Large intestine (tissue), 3 donors: ENCODE data around the gene ALKBH2. TPM values are rescaled to one million over a fixed set of nuclear protein-coding genes. Genes with fewer than 3 reads are reported as not detected.
"Not testable (repeated sequence)": the region's sequence is repeated elsewhere in the genome, so short reads cannot be mapped to it uniquely, and the experiment has no call there.

Source experiments
- DNase-seq, 2 donors: peaks; one replicate each; pipeline versions ENCODE4 v3.0.0 to v3.0.0-alpha.2; 2013
- H3K27ac ChIP-seq: one replicate; pipeline ENCODE4 v1.5.1; 2013; ENCODE audit warnings: low read length
- H3K27me3 ChIP-seq: 2 replicates; pipeline ENCODE4 v1.6.1; 2013; ENCODE audit warnings: low read length; ENCODE audit not compliant: control insufficient read depth, insufficient read depth
- H3K36me3 ChIP-seq: 2 replicates; pipeline ENCODE4 v1.6.1; 2013; ENCODE audit warnings: low read length; ENCODE audit not compliant: control insufficient read depth, insufficient read depth
- H3K4me1 ChIP-seq: one replicate; pipeline ENCODE4 v1.6.1; 2013; ENCODE audit warnings: low read length; ENCODE audit not compliant: control insufficient read depth, insufficient read depth
- H3K4me3 ChIP-seq: one replicate; pipeline ENCODE4 v1.5.1; 2013; ENCODE audit warnings: low read length
- H3K9me3 ChIP-seq: one replicate; pipeline ENCODE4 v1.6.1; 2013; ENCODE audit warnings: mild to moderate bottlenecking, low read depth, low read length, moderate library complexity; ENCODE audit not compliant: control insufficient read depth
- WGBS: methylation state at CpG from one replicate; pipeline ENCODE4 v1.1.5; 2013; ENCODE audit warnings: low lambda C conversion rate; ENCODE audit not compliant: insufficient coverage; 5-methylcytosine and 5-hydroxymethylcytosine counted together
- polyA plus RNA-seq: library from polyadenylated mRNA; unstranded; fragments of 120-200 nt; gene quantifications from one replicate; pipeline ENCODE4 v1.2.1, GENCODE V29; 2013

ALKBH2 gene
- polyA plus RNA-seq, 1 donor = 17.9 TPM

GRCh38 chr12:109069307-109070271 is 23.7 kb downstream of the ALKBH2 start:
- Histone ChIP-seq H3K27ac (peak overlapping the region; percentile 84), H3K9me3 (no peaks in the 10 kb centered on the region), H3K4me1 (peaks cover 34% of the 10 kb centered on the region), H3K27me3 (no peaks in the 10 kb centered on the region), H3K36me3 (peaks cover 45% of the 10 kb centered on the region), H3K4me3 (peak overlapping the region; percentile 25)
- peak; percentile 82 to 94 for DNase-seq
- no CpG with 5 or more reads among the region's 17 CpGs for WGBS

- DNase-seq = no peak
- Histone ChIP-seq H3K4me1 (peaks cover 41% of the 10 kb centered on the region), H3K27me3 (no peaks in the 10 kb centered on the region), H3K9me3 (no peaks in the 10 kb centered on the region), H3K27ac (peak overlapping the region; percentile 62), H3K36me3 (peaks cover 33% of the 10 kb centered on the region), H3K4me3 (no peak overlapping the region)
- no CpG with 5 or more reads among the region's 1 CpG for WGBS
Observed at GRCh38 chr12:109065853-109066193, 27.4 kb downstream of the ALKBH2 start.

- H3K4me3 ChIP-seq = no peak overlapping the region
- H3K4me1 ChIP-seq = peaks cover 36% of the 10 kb centered on the region
- 38% methylated on average over 4 of the region's 5 CpGs for WGBS
- H3K27ac ChIP-seq = peak overlapping the region; percentile 62
- no peaks in the 10 kb centered on the region for H3K9me3 ChIP-seq
- peak; percentile 54 to 84 for DNase-seq
- H3K27me3 ChIP-seq = no peaks in the 10 kb centered on the region
- peaks cover 29% of the 10 kb centered on the region for H3K36me3 ChIP-seq
Observed at GRCh38 chr12:109065154-109065852, 28.0 kb downstream of the ALKBH2 start.

- no peak for DNase-seq
- Histone ChIP-seq H3K4me3 (no peak overlapping the region), H3K4me1 (peaks cover 32% of the 10 kb centered on the region), H3K27ac (no peak overlapping the region), H3K9me3 (no peaks in the 10 kb centered on the region), H3K36me3 (peaks cover 34% of the 10 kb centered on the region), H3K27me3 (no peaks in the 10 kb centered on the region)
- no CpG with 5 or more reads among the region's 3 CpGs for WGBS
Observed at GRCh38 chr12:109064143-109064542, 29.1 kb downstream of the ALKBH2 start.

- Histone ChIP-seq H3K4me3 (no peak overlapping the region), H3K9me3 (no peaks in the 10 kb centered on the region), H3K36me3 (peaks cover 35% of the 10 kb centered on the region), H3K27ac (no peak overlapping the region), H3K27me3 (no peaks in the 10 kb centered on the region), H3K4me1 (peaks cover 9% of the 10 kb centered on the region)
- 87% methylated on average over 3 of the region's 6 CpGs for WGBS
- DNase-seq = no peak
Observed at GRCh38 chr12:109058773-109059172, 34.5 kb downstream of the ALKBH2 start.

- no peaks in the 10 kb centered on the region for H3K27me3 ChIP-seq
- H3K27ac ChIP-seq = no peak overlapping the region
- H3K36me3 ChIP-seq = peaks cover 28% of the 10 kb centered on the region
- WGBS = no CpG with 5 or more reads among the region's 1 CpG
- no peaks in the 10 kb centered on the region for H3K9me3 ChIP-seq
- H3K4me1 ChIP-seq = peaks cover 11% of the 10 kb centered on the region
- no peak for DNase-seq
- H3K4me3 ChIP-seq = no peak overlapping the region
Observed at GRCh38 chr12:109057376-109057775, 35.9 kb downstream of the ALKBH2 start.

- no peaks in the 10 kb centered on the region for H3K9me3 ChIP-seq
- H3K27ac ChIP-seq = no peak overlapping the region
- H3K36me3 ChIP-seq = peaks cover 28% of the 10 kb centered on the region
- H3K4me3 ChIP-seq = no peak overlapping the region
- peaks cover 14% of the 10 kb centered on the region for H3K4me1 ChIP-seq
- WGBS = no CpG with 5 or more reads among the region's 3 CpGs
- DNase-seq = no peak
- H3K27me3 ChIP-seq = no peaks in the 10 kb centered on the region
Observed at GRCh38 chr12:109056891-109057290, 36.4 kb downstream of the ALKBH2 start.

GRCh38 chr12:109054520-109054919 is 38.8 kb downstream of the ALKBH2 start:
- Histone ChIP-seq H3K36me3 (peaks cover 20% of the 10 kb centered on the region), H3K27ac (peak overlapping the region; percentile 76), H3K4me1 (peaks cover 15% of the 10 kb centered on the region), H3K27me3 (no peaks in the 10 kb centered on the region), H3K9me3 (no peaks in the 10 kb centered on the region), H3K4me3 (no peak overlapping the region)
- DNase-seq = no peak

GRCh38 chr12:109054124-109054513 is 39.2 kb downstream of the ALKBH2 start:
- Histone ChIP-seq H3K27ac (peak overlapping the region; percentile 76), H3K36me3 (peaks cover 18% of the 10 kb centered on the region), H3K4me3 (peak overlapping the region; percentile 88), H3K4me1 (peaks cover 15% of the 10 kb centered on the region)
- WGBS = no CpG with 5 or more reads among the region's 4 CpGs
- not testable (repeated sequence) for H3K9me3 ChIP-seq, DNase-seq, H3K27me3 ChIP-seq

GRCh38 chr12:109053382-109054123 is 39.7 kb downstream of the ALKBH2 start:
- 20% methylated on average over 1 of the region's 9 CpGs for WGBS
- DNase-seq = peak; percentile 74 to 82
- Histone ChIP-seq H3K27ac (peak overlapping the region; percentile 76), H3K4me3 (peak overlapping the region; percentile 88), H3K36me3 (peaks cover 13% of the 10 kb centered on the region), H3K27me3 (no peaks in the 10 kb centered on the region), H3K4me1 (peaks cover 15% of the 10 kb centered on the region), H3K9me3 (no peaks in the 10 kb centered on the region)
